NCI-H2081 (cell line): ENCODE results near the gene RNF17.

Experiments
- DNase-seq, 2 experiments: peaks; one replicate each; lab custom pipeline; 2025; lab: John Stamatoyannopoulos, UW

RNF17 gene

GRCh38 chr13:24897293-24897692 is 133.3 kb downstream of the RNF17 start:
- no peak for DNase-seq

DNA sequence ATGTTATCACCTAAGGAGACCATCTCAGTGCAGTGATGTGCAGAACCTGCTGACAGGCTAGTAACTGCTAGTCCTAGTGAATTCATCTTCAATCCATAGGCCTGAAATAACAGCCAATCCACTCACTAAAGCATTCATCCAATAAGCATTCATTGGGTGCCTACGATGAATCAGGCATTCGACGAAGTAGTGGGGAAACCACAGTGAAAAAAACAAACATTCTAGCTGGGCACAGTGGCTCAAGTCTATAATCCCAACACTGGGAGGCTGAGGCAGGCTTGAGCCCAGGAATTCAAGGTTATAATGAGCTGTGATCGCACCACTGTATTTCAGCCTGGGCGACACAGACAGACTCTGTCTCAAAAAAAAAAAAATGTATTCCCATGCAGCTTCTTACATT is 135.6 kb downstream of the RNF17 start:
- no peak for DNase-seq

DNA sequence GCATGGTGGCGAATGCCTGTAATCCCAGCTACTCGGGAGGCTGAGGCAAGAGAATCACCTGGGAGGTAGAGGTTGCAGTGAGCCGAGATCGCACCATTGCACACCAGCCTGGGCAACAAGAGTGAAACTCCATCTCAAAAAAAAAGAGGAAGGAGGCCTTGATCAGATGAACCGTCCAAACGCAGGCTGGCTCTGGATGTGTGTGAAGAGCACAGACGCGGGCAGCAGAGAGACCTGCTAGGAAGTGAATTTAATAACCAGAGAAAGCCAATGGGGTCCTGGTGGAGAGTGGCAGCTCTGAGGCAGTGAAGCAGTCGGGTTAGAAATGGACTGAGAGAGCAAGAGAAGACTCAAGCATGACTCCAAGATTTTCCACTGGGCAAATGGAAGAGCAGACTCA is 136.5 kb downstream of the RNF17 start:
- DNase-seq, result no peak

DNA sequence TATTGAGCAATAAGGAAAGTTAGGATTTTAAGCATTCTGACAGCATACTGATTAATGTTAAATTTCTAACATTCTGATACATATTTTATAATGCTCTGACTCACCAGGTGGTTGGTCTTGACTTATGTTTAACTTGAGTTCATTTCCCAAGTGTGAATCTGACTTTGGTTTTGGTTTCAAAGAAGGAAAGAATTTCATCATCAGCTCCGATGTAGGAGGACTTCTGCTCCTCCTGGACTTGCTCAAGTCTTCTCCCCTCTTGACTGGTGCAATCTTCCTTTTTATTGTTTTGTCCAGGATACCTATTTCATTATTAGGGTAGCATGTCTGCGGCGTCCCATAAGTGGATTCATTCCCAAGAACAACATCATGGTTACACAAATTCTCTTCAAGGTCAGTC is 141.3 kb downstream of the RNF17 start:
- DNase-seq, result no peak

- DNase-seq, result no peak
Measured at GRCh38 chr13:24906268-24906667, 142.3 kb downstream of the RNF17 start.

DNA sequence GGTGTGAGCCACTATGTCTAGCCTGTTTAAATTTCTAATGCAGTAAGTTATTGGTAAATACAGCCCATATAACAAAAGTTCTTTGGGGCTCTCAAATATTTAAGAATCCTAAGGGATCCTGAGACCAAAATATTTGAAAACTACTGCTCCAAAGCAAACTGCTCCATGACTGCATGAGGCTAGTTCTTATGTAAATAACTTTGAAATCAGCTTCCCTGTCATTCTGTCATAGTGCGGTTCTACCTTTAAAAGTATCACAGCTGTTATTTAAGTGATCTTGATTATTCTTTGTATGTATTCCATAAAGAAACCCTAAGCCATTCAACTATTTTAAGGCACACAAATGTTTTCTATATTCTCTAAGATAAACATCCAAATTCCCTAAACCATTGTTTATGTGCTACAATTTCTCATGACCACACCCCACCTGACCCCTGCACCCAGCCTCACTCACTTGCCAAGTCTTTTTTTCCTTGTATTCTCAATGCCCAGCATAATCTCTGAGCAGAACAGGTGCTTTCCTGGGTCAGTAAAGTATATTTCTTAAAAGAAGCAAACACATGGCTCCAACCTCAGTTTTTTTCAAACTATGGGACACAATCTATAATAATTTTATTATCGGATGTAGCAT is 146.6 kb downstream of the RNF17 start:
- no peak for DNase-seq

DNA sequence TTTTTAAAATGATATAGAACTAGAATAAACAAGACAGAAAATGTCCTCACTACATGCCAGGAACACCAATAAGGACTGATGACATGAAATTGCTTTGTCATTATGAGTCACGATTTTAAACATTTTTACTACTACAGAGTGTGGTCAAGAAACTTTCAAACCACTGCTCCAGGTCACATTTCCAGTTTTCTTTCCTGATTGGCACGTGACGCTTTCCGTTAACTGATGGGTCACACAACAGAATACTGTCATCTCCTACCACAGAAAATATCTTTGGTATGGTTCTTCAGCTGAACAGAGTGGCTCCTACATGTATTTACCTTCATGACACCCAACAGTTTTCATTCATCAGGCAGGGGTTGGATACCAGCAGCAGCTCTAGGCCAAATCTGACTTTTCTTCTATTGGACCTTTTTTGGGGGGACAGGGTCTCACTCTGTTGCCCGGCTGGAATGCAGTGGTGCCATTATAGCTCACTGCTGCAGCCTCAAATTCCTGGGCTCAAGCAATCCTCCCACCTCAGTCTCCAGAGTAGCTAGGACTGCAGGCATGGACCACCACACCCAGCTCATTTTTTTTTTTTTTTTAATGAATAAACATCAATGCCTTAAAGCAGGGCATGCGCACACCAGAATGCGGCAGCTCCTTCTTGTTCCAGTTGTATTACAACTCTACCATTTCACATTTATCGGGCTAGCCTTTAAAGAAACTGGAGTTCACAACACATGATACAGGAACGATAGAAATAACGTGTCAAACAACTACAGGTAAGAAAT is 147.4 kb downstream of the RNF17 start:
- no peak for DNase-seq

GRCh38 chr13:24916464-24916863 is 152.5 kb downstream of the RNF17 start:
- DNase-seq, result no peak

DNA sequence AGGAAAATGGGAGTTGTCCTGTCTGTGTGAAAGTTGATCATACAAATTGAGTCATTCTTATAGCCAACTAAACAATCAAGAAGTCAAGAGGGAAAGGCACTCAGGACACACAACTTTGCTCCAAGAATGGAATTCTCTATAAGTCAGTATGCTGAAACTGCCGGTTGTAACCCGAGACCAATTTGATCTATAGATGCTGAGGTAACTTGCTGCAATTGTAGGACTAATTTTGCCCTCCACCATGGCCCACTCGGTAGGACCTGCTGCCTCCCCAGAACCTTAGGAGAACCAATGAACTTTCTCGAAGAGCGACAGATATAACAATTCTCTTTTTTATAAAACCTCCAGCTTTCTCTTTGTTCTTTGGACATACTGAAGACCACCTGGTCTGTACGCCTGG is 157.0 kb downstream of the RNF17 start:
- DNase-seq, result no peak

DNA sequence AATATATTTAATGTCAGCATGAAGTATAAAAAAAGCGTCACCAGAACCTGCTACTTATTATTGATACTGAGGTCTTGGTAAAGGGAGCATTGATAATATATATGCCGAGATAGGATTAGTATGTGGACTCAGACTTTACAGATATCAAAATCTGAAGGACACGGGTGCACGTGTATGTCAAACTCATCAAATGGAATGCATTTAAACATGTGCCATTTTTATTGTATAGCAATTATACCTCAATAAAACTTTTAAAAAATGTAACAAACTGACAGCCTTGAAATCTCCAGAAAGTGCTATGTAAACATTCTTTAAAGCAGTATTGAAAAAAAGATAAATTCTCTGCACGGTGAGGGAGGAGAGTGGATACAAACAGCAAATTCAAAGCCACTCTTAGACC is 157.9 kb downstream of the RNF17 start:
- no peak for DNase-seq

- no peak for DNase-seq
Measured at GRCh38 chr13:24922387-24922744, 158.4 kb downstream of the RNF17 start.

GRCh38 chr13:24922745-24923591 is 159.0 kb downstream of the RNF17 start:
- peak; percentile 92 to 95 for DNase-seq

GRCh38 chr13:24925318-24926231 is 161.6 kb downstream of the RNF17 start:
- no peak for DNase-seq

GRCh38 chr13:24927810-24928404 is 163.9 kb downstream of the RNF17 start:
- no peak for DNase-seq

DNA sequence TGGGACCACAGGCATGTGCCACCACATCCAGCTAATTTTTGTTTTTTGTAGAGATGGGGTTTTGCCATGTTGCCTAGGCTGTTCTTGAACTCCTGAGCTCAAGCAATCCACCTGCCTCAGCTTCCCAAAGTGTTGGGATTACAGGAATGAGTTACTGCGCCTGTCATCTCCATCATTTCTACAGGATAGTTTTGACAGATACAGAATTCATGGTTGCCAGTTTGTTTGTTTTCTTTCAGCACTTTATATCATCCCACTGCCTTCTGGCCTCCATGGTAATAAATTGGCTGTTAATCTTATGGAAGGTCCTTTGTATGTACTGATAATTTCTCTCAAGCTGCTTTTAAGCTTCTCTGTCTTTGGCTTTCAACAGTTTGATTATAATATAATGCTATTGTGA is 165.2 kb downstream of the RNF17 start:
- DNase-seq, result no peak
